A549 (cell line): Measurements from ENCODE around the gene NKD1. TPM values are rescaled to one million over a fixed set of nuclear protein-coding genes. Genes with fewer than 3 reads are reported as not detected.

ENCODE experiments used
- ATAC-seq, 2 experiments: fragments of 200-7000 bp in 1 of 2; fragments of >200 bp in 1 of 2; cut with Nextera tagmentation in 1 of 2; cut with Tn5 transposase in 1 of 2; 3 replicates each; pipeline versions ENCODE4 v1.8.0 to v1.9.1; 2018 to 2020; ENCODE audit warnings: mild to moderate bottlenecking in 1 of 2, moderate library complexity in 1 of 2
- CTCF ChIA-PET: fragments of 300-600 bp; sonication (Branson Sonifier 250); formaldehyde crosslinking; extraction: SDS; loops from one replicate; lab custom pipeline; 2021; ENCODE audit warnings: antibody characterized with exemption, inconsistent platforms; lab: Yijun Ruan, JAX
- POLR2A ChIA-PET: fragments of 350-600 bp; formaldehyde crosslinking; extraction: SDS; loops from one replicate; lab custom pipeline; 2021; ENCODE audit warnings: antibody characterized with exemption, inconsistent platforms; lab: Yijun Ruan, JAX
- DNase-seq, 2 experiments: peaks; one replicate each; pipeline versions ENCODE4 v3.0.0 to v3.0.0-alpha.2; 2011 to 2016; ENCODE audit warnings: low read depth in 1 of 2, low spot score in 1 of 2
- FAIRE-seq: peaks from 2 replicates; lab custom pipeline; 2011; peaks lifted over from hg19 to GRCh38; lab: Jason Lieb, UNC
- H3K27ac ChIP-seq, 2 experiments: fragments of >200 bp; sonication (Bioruptor Twin); formaldehyde crosslinking; 3 replicates each; pipeline ENCODE4 v1.5.1; 2016 to 2017
- H3K4me1 ChIP-seq: fragments of >200 bp; sonication (Bioruptor Twin); formaldehyde crosslinking; 3 replicates; pipeline ENCODE4 v1.6.1; 2016
- H3K4me2 ChIP-seq: fragments of >200 bp; sonication (Bioruptor Twin); formaldehyde crosslinking; 3 replicates; pipeline ENCODE4 v1.6.1; 2016
- H3K4me3 ChIP-seq: fragments of >200 bp; sonication (Bioruptor Twin); formaldehyde crosslinking; 3 replicates; pipeline ENCODE4 v1.5.1; 2016
- H3K9me3 ChIP-seq: fragments of >200 bp; sonication (Bioruptor Twin); formaldehyde crosslinking; 3 replicates; pipeline ENCODE4 v1.6.1; 2016
- BHLHE40 ChIP-seq: IDR thresholded peaks from 2 replicates; pipeline ENCODE4 v1.6.1; 2012; ENCODE audit warnings: low read depth, low read length, inconsistent platforms
- CBX8 ChIP-seq: fragments of 200-600 bp; sonication (generic); IDR thresholded peaks from 2 replicates; pipeline ENCODE4 v1.6.1; 2016
- CHD2 ChIP-seq: fragments of 150-350 bp; IDR thresholded peaks from 2 replicates; pipeline ENCODE4 v1.6.1; 2014; ENCODE audit warnings: low read length; ENCODE audit not compliant: partially characterized antibody
- CHD4 ChIP-seq: fragments of 200-600 bp; sonication (generic); IDR thresholded peaks from 2 replicates; pipeline ENCODE4 v1.6.1; 2016; ENCODE audit warnings: antibody characterized with exemption, mild to moderate bottlenecking, borderline replicate concordance
- CTCF ChIP-seq: fragments of >200 bp; sonication (Bioruptor Twin); formaldehyde crosslinking; IDR thresholded peaks from 3 replicates; pipeline ENCODE4 v1.5.1; 2016
- FOSB ChIP-seq: fragments of 250-450 bp; sonication (Bioruptor Pico); IDR thresholded peaks from 2 replicates; pipeline ENCODE4 v1.5.0; 2020; ENCODE audit warnings: mild to moderate bottlenecking, moderate library complexity
- HDAC2 ChIP-seq: fragments of 200-600 bp; sonication (generic); IDR thresholded peaks from 2 replicates; pipeline ENCODE4 v1.6.1; 2016
- HEYL ChIP-seq: fragments of 250-450 bp; sonication (Bioruptor Pico); IDR thresholded peaks from 2 replicates; pipeline ENCODE4 v1.8.0; 2021; ENCODE audit warnings: mild to moderate bottlenecking, moderate library complexity
- HOXB13 ChIP-seq: fragments of 250-450 bp; sonication (Bioruptor Pico); IDR thresholded peaks from 2 replicates; pipeline ENCODE4 v1.5.0; 2020; ENCODE audit warnings: low read depth, mild to moderate bottlenecking, moderate library complexity
- HOXB5 ChIP-seq: fragments of 250-450 bp; sonication (Bioruptor Pico); IDR thresholded peaks from 2 replicates; pipeline ENCODE4 v1.5.0; 2020; ENCODE audit warnings: mild to moderate bottlenecking, moderate library complexity
- JUN ChIP-seq, 2 experiments: fragments of >200 bp; sonication (Bioruptor Twin); formaldehyde crosslinking; IDR thresholded peaks; 2 replicates in 1 of 2; 3 replicates in 1 of 2; pipeline ENCODE4 v1.6.1; 2016 to 2017
- JUNB ChIP-seq: fragments of >200 bp; sonication (Bioruptor Twin); formaldehyde crosslinking; IDR thresholded peaks from 2 replicates; pipeline ENCODE4 v1.6.1; 2016
- MAZ ChIP-seq: fragments of 150-350 bp; IDR thresholded peaks from 2 replicates; pipeline ENCODE4 v1.6.1; 2014; ENCODE audit warnings: antibody characterized with exemption, low read depth, low read length, borderline replicate concordance
- NPAS2 ChIP-seq: fragments of 250-450 bp; sonication (Bioruptor Pico); IDR thresholded peaks from 2 replicates; pipeline ENCODE4 v1.8.0; 2022; ENCODE audit warnings: mild to moderate bottlenecking, moderate library complexity, borderline replicate concordance
- NR3C1 ChIP-seq: fragments of >200 bp; sonication (Bioruptor Twin); formaldehyde crosslinking; IDR thresholded peaks from 3 replicates; pipeline ENCODE4 v1.6.1; 2017
- PBX3 ChIP-seq: IDR thresholded peaks from 2 replicates; pipeline ENCODE4 v1.6.1; 2012
- POLR2AphosphoS2 ChIP-seq: conservative IDR thresholded peaks from 2 replicates; pipeline ENCODE4 v1.6.1; 2012; ENCODE audit warnings: low read length, improper control_type of control experiment, inconsistent platforms
- RCOR1 ChIP-seq: fragments of 150-350 bp; IDR thresholded peaks from 2 replicates; pipeline ENCODE4 v1.6.1; 2014; ENCODE audit warnings: antibody characterized with exemption, low read length, low read depth
- RNF2 ChIP-seq: fragments of 200-600 bp; sonication (generic); IDR thresholded peaks from 2 replicates; pipeline ENCODE4 v1.6.1; 2016; ENCODE audit warnings: low read depth, mild to moderate bottlenecking, antibody characterized with exemption, moderate library complexity, borderline replicate concordance
- TFCP2L1 ChIP-seq: fragments of 250-450 bp; sonication (Bioruptor Pico); IDR thresholded peaks from 2 replicates; pipeline ENCODE4 v1.5.0; 2021; ENCODE audit warnings: mild to moderate bottlenecking
- TP53 ChIP-seq: fragments of 250-450 bp; sonication (Bioruptor Pico); IDR thresholded peaks from 2 replicates; pipeline ENCODE4 v1.5.0; 2021; ENCODE audit warnings: mild to moderate bottlenecking, moderate library complexity
- WGBS: methylation state at CpG from one replicate; pipeline ENCODE4 v1.1.6; 2017; ENCODE audit errors: missing lambda C conversion rate; 5-methylcytosine and 5-hydroxymethylcytosine counted together
- polyA plus RNA-seq, 4 experiments: library from polyadenylated mRNA; depleted of rRNA in 3 of 4; stranded (reverse); fragments of >200 nt; fragmentation: RNase III in 1 of 4; extraction: RNeasy Plus Mini Kit Qiagen cat#74134 plus additional on column Dnase treatment in 1 of 4; gene quantifications; 2 replicates in 3 of 4; 3 replicates in 1 of 4; pipeline ENCODE4 v1.2.3, GENCODE V29; 2011 to 2017
- TF ChIP-seq, protein P1 (sequence below): fragments of >200 bp; sonication (Bioruptor Twin); formaldehyde crosslinking; IDR thresholded peaks from 2 replicates; pipeline ENCODE4 v1.6.1; 2016

Gene NKD1
- polyA plus RNA-seq, 2 of the 4 experiments (the other 2 are of a cell fraction) = 0.10 to 0.19 TPM

GRCh38 chr16:50552476-50553101 is 4.4 kb downstream of the NKD1 start (continued):
- no peak for TF ChIP-seq HOXB13 (CRISPR knock-in tag)
- TF ChIP-seq TFCP2L1 (CRISPR knock-in tag) = no peak
- TF ChIP-seq CHD2 = no peak
- TF ChIP-seq RCOR1 = no peak

DNA sequence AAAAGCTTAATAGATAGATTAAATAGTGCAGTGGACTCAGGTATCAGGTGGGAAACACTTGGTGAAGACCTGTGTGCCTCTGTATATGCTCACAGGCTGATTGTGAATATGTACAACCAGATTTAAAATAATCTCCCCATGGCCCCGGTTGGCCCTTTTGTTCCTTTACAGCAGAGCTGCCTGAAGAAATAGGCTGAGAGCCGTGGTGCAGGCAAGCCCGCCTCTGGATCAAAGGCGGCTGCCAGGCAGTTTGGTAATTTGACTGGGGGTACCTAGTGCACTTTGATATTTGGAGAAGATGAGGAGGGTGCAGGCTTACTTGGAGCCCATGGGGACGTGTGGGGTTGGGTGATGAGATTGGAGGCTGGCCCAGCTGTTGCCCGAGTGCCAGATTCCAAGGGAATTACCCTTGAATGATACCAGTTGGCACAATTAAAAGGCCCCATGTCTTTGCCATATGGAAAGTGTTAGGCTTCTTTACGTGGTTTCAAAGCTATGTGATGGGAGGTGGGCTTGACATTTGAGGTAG is 5.0 kb downstream of the NKD1 start:
- FAIRE-seq (no peak), DNase-seq (no peak), ATAC-seq (no peak)
- POLR2A ChIA-PET = no interaction called here
- H3K27ac ChIP-seq = no peak overlapping the region
- CTCF ChIA-PET = interaction anchor here (0.7 kb wide), 1 partner anchor 253 kb away, joined by 3 read pairs; no protein-coding TSS in a partner anchor
- no peaks in the 10 kb centered on the region for H3K4me1 ChIP-seq
- H3K4me2 ChIP-seq = no peak overlapping the region
- 48% methylated on average over 7 of the region's 7 CpGs for WGBS
- TF ChIP-seq HEYL = no peak
- no peak for TF ChIP-seq HOXB5 (CRISPR knock-in tag)
- TF ChIP-seq POLR2AphosphoS2 = no peak
- H3K4me3 ChIP-seq = no peak overlapping the region
- H3K9me3 ChIP-seq = no peaks in the 10 kb centered on the region

DNA sequence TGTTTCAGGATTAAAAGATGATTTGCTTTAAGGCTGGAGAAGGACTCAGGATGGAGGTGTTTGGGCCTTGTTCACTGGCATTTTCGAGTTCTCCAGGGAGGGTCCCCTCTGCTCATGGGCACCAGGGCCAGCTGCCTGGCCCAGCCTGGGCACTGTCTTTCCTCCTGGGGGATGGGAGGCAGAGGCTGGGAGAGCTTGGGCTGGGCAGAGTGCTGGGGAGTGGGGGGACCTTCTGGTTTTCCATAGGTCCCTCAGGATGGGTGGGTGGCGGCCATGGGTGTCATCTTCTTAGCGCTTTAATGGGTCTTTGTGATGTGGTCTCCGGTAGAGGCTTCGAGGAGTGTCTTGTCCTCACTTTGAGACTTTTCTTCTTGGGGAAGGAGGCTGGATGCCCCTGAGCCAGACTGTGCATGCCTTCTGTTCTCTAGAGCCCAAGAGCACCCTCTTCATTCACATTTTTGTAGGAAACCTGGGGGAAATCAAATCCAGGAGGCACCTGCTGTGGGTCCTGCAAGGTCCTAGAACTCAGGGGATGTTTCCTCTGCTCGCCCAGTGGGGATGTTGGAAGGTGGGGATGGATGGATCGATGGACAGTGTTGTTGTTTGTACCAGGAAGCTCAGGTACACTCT is 5.7 kb downstream of the NKD1 start:
- DNase-seq (no peak), FAIRE-seq (no peak), ATAC-seq (no peak)
- no peak overlapping the region for H3K27ac ChIP-seq
- ChIA-PET CTCF (interaction anchor here (0.7 kb wide), 1 partner anchor 253 kb away, joined by 3 read pairs; no protein-coding TSS in a partner anchor), POLR2A (no interaction called here)
- 40% methylated on average over 7 of the region's 7 CpGs for WGBS
- no peaks in the 10 kb centered on the region for H3K4me1 ChIP-seq
- no peak overlapping the region for H3K4me2 ChIP-seq
- no peak overlapping the region for H3K4me3 ChIP-seq
- no peaks in the 10 kb centered on the region for H3K9me3 ChIP-seq
- no peak for TF ChIP-seq FOSB (CRISPR knock-in tag)
- TF ChIP-seq NPAS2 (CRISPR knock-in tag) = no peak
- no peak for TF ChIP-seq BHLHE40
- no peak for TF ChIP-seq MAZ

DNA sequence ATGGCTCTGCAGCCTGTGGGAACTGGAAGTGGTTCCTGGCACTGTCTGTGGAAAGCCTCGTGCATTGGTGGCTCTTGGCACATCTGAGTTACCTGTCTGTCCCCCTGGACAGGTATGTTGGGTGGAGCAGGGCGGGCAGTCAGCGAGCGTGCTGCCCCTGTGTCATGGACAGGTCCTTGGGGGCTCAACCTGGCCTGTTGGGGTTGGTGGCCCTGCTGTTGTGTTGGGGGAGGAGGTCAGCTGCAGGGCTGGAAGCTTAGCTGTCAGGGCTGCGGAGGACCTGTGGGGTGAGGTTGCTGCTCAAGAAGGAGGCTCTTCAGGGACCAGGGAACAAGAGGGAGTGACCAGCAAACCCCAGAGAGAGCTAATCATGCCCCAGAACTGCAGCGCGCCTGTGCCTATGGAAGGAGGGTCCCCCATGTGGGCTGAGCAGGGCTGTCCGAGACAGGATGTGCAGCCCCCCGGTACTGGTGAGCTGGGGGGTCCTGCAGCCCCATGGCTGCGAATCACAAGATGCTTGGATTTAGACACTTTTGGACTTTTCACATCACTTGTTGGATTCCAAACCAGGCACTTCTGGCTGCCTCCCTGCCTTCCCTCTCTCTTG is 7.2 kb downstream of the NKD1 start:
- H3K4me3 ChIP-seq = no peak overlapping the region
- H3K9me3 ChIP-seq = no peaks in the 10 kb centered on the region
- H3K4me1 ChIP-seq = no peaks in the 10 kb centered on the region
- no peak overlapping the region for H3K4me2 ChIP-seq
- CTCF ChIA-PET = no interaction called here
- FAIRE-seq = no peak
- no peak for ATAC-seq
- H3K27ac ChIP-seq = no peak overlapping the region
- 48% methylated on average over 10 of the region's 10 CpGs for WGBS
- POLR2A ChIA-PET = no interaction called here
- no peak for DNase-seq
- TF ChIP-seq, protein P1, sequence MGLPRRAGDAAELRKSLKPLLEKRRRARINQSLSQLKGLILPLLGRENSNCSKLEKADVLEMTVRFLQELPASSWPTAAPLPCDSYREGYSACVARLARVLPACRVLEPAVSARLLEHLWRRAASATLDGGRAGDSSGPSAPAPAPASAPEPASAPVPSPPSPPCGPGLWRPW = no peak
- TF ChIP-seq PBX3 = no peak
- no peak for TF ChIP-seq NR3C1
- TF ChIP-seq TP53 = no peak
- no peak for TF ChIP-seq CTCF
- no peak for TF ChIP-seq JUN (IDR thresholded peaks at IDR 0.05)
- no peak for TF ChIP-seq CHD4
- no peak for TF ChIP-seq CBX8
- no peak for TF ChIP-seq HDAC2
- TF ChIP-seq JUNB = no peak
- no peak for TF ChIP-seq RNF2
